Naive thymus-derived CD8-positive, alpha-beta T cell (primary cell): Measurements from ENCODE around the gene FNDC4. TPM values are rescaled to one million over a fixed set of nuclear protein-coding genes. Genes with fewer than 3 reads are reported as not detected.

Source experiments
- ATAC-seq, 2 donors: fragments of 150-1000 bp; cut with Tn5 transposase in 1 of 2; sonication (Bioruptor Pico), chemical (Tn5 transposase) in 1 of 2; 1 replicate in 1 of 2; 2 replicates in 1 of 2; pipeline ENCODE4 v1.10.0; 2021; ENCODE audit warnings: mild to moderate bottlenecking in 2 of 2, moderate library complexity in 2 of 2
- POLR2A ChIA-PET: fragments of 350-600 bp; sonication (Branson Sonifier 250); formaldehyde crosslinking; loops from one replicate; lab custom pipeline; 2021; ENCODE audit warnings: antibody characterized with exemption; lab: Charles Lee
- DNase-seq, 10 donors: peaks; one replicate each; pipeline versions ENCODE4 v3.0.0 to v3.0.0-alpha.2; 2020 to 2022
- H3K27ac Mint-ChIP-seq, 10 donors: one replicate each; pipeline ENCODE4 v1.8.0; 2020 to 2022; ENCODE audit warnings: mild to moderate bottlenecking in 10 of 10, mixed read lengths in 10 of 10, moderate library complexity in 4 of 10, inconsistent platforms in 1 of 10
- H3K27me3 Mint-ChIP-seq, 5 donors: one replicate each; pipeline ENCODE4 v1.8.0; 2021 to 2022; ENCODE audit warnings: mixed read lengths in 5 of 5
- H3K36me3 Mint-ChIP-seq, 3 donors: one replicate each; pipeline ENCODE4 v1.8.0; 2020 to 2022; ENCODE audit warnings: mixed read lengths in 3 of 3, mild to moderate bottlenecking in 2 of 3, inconsistent platforms in 1 of 3
- H3K4me1 Mint-ChIP-seq, 4 donors: one replicate each; pipeline ENCODE4 v1.8.0; 2021 to 2022; ENCODE audit warnings: mixed read lengths in 4 of 4
- H3K4me3 Mint-ChIP-seq, 10 donors: one replicate each; pipeline ENCODE4 v1.8.0; 2020 to 2022; ENCODE audit warnings: mild to moderate bottlenecking in 10 of 10, mixed read lengths in 10 of 10, moderate library complexity in 6 of 10, inconsistent platforms in 1 of 10
- H3K9me3 Mint-ChIP-seq, 9 donors: one replicate each; pipeline ENCODE4 v1.8.0; 2020 to 2022; ENCODE audit warnings: mixed read lengths in 9 of 9, mild to moderate bottlenecking in 3 of 9, inconsistent platforms in 1 of 9, moderate library complexity in 1 of 9
- polyA plus RNA-seq, 3 donors: library from polyadenylated mRNA; unstranded; fragments of 300-500 nt; fragmentation: Illumina TruSeq; gene quantifications; one replicate each; pipeline ENCODE4 v1.2.3, GENCODE V29; 2021
- total RNA-seq, 8 experiments: library from RNA in 2 of 8; stranded (reverse) in 2 of 8; gene quantifications; one replicate each; pipeline ENCODE4 v1.2.3 and lab custom pipeline; 2021 to 2026

FNDC4 gene
- total and polyA plus RNA-seq, 5 experiments from 2014 or later, result 0.09 to 0.15 TPM; not detected in 3

GRCh38 chr2:27507293-27507692, 12.3 kb upstream of the FNDC4 start:
- no peak overlapping the region for H3K4me3 Mint-ChIP-seq
- no peak overlapping the region for H3K27ac Mint-ChIP-seq
- POLR2A ChIA-PET, result no interaction called here
- ATAC-seq, result no peak
- no peaks in the 10 kb centered on the region for H3K36me3 Mint-ChIP-seq
- no peaks in the 10 kb centered on the region for H3K9me3 Mint-ChIP-seq
- H3K27me3 Mint-ChIP-seq, result peaks cover 0 to 9% (median 1%) of the 10 kb centered on the region in 5 donors
- H3K4me1 Mint-ChIP-seq, result no peaks in the 10 kb centered on the region
- DNase-seq, result no peak

GRCh38 chr2:27506587-27506986, 11.6 kb upstream of the FNDC4 start:
- peak overlapping the region in 1 of 10 donors; percentile 70 for H3K27ac Mint-ChIP-seq

GRCh38 chr2:27502142-27502541, 7.1 kb upstream of the FNDC4 start:
- Mint-ChIP-seq H3K36me3 (no peaks in the 10 kb centered on the region), H3K27me3 (peaks cover 12 to 26% (median 16%) of the 10 kb centered on the region in 5 donors), H3K27ac (no peak overlapping the region), H3K9me3 (no peaks in the 10 kb centered on the region), H3K4me1 (no peaks in the 10 kb centered on the region), H3K4me3 (no peak overlapping the region)
- ATAC-seq (no peak), DNase-seq (no peak)
- POLR2A ChIA-PET, result no interaction called here

More at GRCh38 chr2:27506587-27506986, 11.6 kb upstream of the FNDC4 start:
- peaks cover 0 to 9% (median 1%) of the 10 kb centered on the region in 5 donors for H3K27me3 Mint-ChIP-seq
- H3K4me1 Mint-ChIP-seq, result no peaks in the 10 kb centered on the region
- ATAC-seq, result no peak
- POLR2A ChIA-PET, result no interaction called here
- no peak overlapping the region for H3K4me3 Mint-ChIP-seq
- DNase-seq, result no peak
- no peaks in the 10 kb centered on the region for H3K36me3 Mint-ChIP-seq
- H3K9me3 Mint-ChIP-seq, result no peaks in the 10 kb centered on the region

- no peak for DNase-seq
- Mint-ChIP-seq H3K36me3 (no peaks in the 10 kb centered on the region), H3K27me3 (peaks cover 17 to 37% (median 26%) of the 10 kb centered on the region in 5 donors), H3K4me1 (peaks cover 0 to 2% (median 0%) of the 10 kb centered on the region in 4 donors), H3K4me3 (no peak overlapping the region), H3K27ac (no peak overlapping the region), H3K9me3 (no peaks in the 10 kb centered on the region)
- POLR2A ChIA-PET, result no interaction called here
- no peak for ATAC-seq
Measured at GRCh38 chr2:27501042-27501441, 6.0 kb upstream of the FNDC4 start.

GRCh38 chr2:27498975-27499374, 4.0 kb upstream of the FNDC4 start:
- H3K9me3 Mint-ChIP-seq, result no peaks in the 10 kb centered on the region
- POLR2A ChIA-PET, result no interaction called here
- no peak overlapping the region for H3K4me3 Mint-ChIP-seq
- H3K27me3 Mint-ChIP-seq, result peaks cover 26 to 52% (median 40%) of the 10 kb centered on the region in 5 donors
- no peak for DNase-seq
- no peak overlapping the region for H3K27ac Mint-ChIP-seq
- no peaks in the 10 kb centered on the region for H3K36me3 Mint-ChIP-seq
- H3K4me1 Mint-ChIP-seq, result peaks cover 6 to 14% (median 12%) of the 10 kb centered on the region in 4 donors
- ATAC-seq, result no peak

GRCh38 chr2:27497288-27497627, 2.3 kb upstream of the FNDC4 start:
- Mint-ChIP-seq H3K27ac (no peak overlapping the region), H3K4me3 (peak overlapping the region in 1 of 10 donors; percentile 8), H3K9me3 (no peaks in the 10 kb centered on the region), H3K36me3 (no peaks in the 10 kb centered on the region), H3K4me1 (peaks cover 6 to 18% (median 13%) of the 10 kb centered on the region in 4 donors), H3K27me3 (peaks cover 30 to 65% (median 49%) of the 10 kb centered on the region in 5 donors)
- ATAC-seq (no peak), DNase-seq (no peak)
- POLR2A ChIA-PET, result no interaction called here

- Mint-ChIP-seq H3K27ac (peak within 1 kb of the TSS in 1 of 10 donors; percentile 45), H3K27me3 (peaks cover 30 to 65% (median 49%) of the 10 kb centered on the region in 5 donors), H3K9me3 (no peaks in the 10 kb centered on the region), H3K4me1 (peaks cover 6 to 18% (median 13%) of the 10 kb centered on the region in 4 donors), H3K4me3 (peak within 1 kb of the TSS; percentile 71 to 91 (median 78)), H3K36me3 (no peaks in the 10 kb centered on the region)
- DNase-seq (no peak), ATAC-seq (no peak)
- POLR2A ChIA-PET, result no interaction called here
Measured at GRCh38 chr2:27496357-27497287, 1.6 kb upstream of the FNDC4 start, which contains the start of gene GCKR. TSS of gene GCKR (plus strand) at chr2:27496839. CDS start at chr2:27496905, 66 bp downstream.

GRCh38 chr2:27495840-27496356, 898 bp upstream of the FNDC4 start:
- ATAC-seq (no peak), DNase-seq (no peak)
- Mint-ChIP-seq H3K9me3 (no peaks in the 10 kb centered on the region), H3K36me3 (no peaks in the 10 kb centered on the region), H3K4me1 (peaks cover 6 to 19% (median 13%) of the 10 kb centered on the region in 4 donors), H3K27me3 (peaks cover 30 to 65% (median 48%) of the 10 kb centered on the region in 5 donors), H3K4me3 (peak overlapping the region; percentile 71 to 91 (median 78)), H3K27ac (peak overlapping the region in 1 of 10 donors; percentile 45)
- POLR2A ChIA-PET, result no interaction called here

GRCh38 chr2:27494284-27494943, 586 bp downstream of the FNDC4 start:
- peak overlapping the region; percentile 24 to 75 (median 58) for H3K4me3 Mint-ChIP-seq
- no peaks in the 10 kb centered on the region for H3K9me3 Mint-ChIP-seq
- ATAC-seq (no peak), DNase-seq (no peak)
- H3K36me3 Mint-ChIP-seq, result no peaks in the 10 kb centered on the region
- peaks cover 10 to 33% (median 24%) of the 10 kb centered on the region in 4 donors for H3K4me1 Mint-ChIP-seq
- peaks cover 30 to 62% (median 47%) of the 10 kb centered on the region in 5 donors for H3K27me3 Mint-ChIP-seq
- peak overlapping the region in 4 of 10 donors; percentile 53 to 89 (median 58) for H3K27ac Mint-ChIP-seq
- POLR2A ChIA-PET, result interaction anchor here (0.6 kb wide), 2 partner anchors 11 to 69 kb away, joined by 4 to 6 read pairs; no protein-coding TSS in a partner anchor

GRCh38 chr2:27493948-27494283, 1.1 kb downstream of the FNDC4 start:
- H3K9me3 Mint-ChIP-seq, result no peaks in the 10 kb centered on the region
- peak overlapping the region in 4 of 10 donors; percentile 8 to 64 (median 58) for H3K27ac Mint-ChIP-seq
- DNase-seq, result no peak
- POLR2A ChIA-PET, result no interaction called here
- H3K4me3 Mint-ChIP-seq, result peak overlapping the region in 9 of 10 donors; percentile 41 to 70 (median 57)
- H3K27me3 Mint-ChIP-seq, result peaks cover 27 to 57% (median 44%) of the 10 kb centered on the region in 5 donors
- no peaks in the 10 kb centered on the region for H3K36me3 Mint-ChIP-seq
- no peak for ATAC-seq
- peaks cover 12 to 37% (median 29%) of the 10 kb centered on the region in 4 donors for H3K4me1 Mint-ChIP-seq

- H3K27ac Mint-ChIP-seq, result peak overlapping the region in 5 of 10 donors; percentile 67 to 89 (median 81)
- ATAC-seq (no peak), DNase-seq (no peak)
- H3K27me3 Mint-ChIP-seq, result peaks cover 22 to 43% (median 36%) of the 10 kb centered on the region in 5 donors
- H3K4me1 Mint-ChIP-seq, result peaks cover 14 to 41% (median 31%) of the 10 kb centered on the region in 4 donors
- H3K9me3 Mint-ChIP-seq, result no peaks in the 10 kb centered on the region
- no peak overlapping the region for H3K4me3 Mint-ChIP-seq
- H3K36me3 Mint-ChIP-seq, result no peaks in the 10 kb centered on the region
- POLR2A ChIA-PET, result no interaction called here
Measured at GRCh38 chr2:27492557-27492956, 2.4 kb downstream of the FNDC4 start.
